ENCODE measurements around the gene ILDR2. TPM values are rescaled to one million over a fixed set of nuclear protein-coding genes. Genes with fewer than 3 reads are reported as not detected.

The ILDR2 gene
- total RNA-seq, 1 donor from 2014 or later = 7.8 TPM

DNA sequence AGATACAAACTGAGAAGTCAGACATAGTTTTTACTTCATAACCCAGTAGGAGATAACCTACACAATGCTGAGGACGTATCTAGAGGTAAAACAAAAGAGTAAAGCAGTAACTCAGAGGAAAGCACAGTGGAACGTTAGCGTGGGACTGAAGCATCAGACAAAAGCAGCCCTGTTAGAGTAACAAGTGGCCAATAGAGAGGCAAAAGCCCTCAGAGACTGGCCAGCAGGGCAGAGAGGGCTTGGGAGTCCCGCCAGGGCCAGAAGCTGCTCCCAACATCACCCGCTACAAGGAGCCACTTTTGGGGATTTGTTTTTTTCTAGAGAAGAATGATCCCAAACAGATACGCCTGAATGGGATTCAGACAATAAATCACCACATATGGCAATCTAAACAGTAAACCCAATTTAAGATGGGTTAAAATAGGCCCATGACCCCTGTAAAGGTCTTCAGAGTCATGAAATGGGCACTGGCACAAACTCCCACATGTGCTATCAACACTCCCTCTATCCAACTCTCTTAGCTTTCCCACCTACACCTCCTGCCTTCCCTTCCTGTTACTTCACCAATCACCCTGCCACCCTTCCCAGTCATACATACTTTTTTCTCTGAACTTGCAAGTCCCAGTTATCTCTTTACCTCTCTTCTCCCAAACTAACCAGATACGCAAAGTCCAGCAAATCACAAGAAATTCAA is 116.5 kb downstream of the ILDR2 start:
- Histone ChIP-seq H4K20me1 (ENCODE audit: insufficient read depth, low read length) (peaks cover 26% of the 10 kb centered on the region), H3K4me2 (ENCODE audit: low read length) (no peak overlapping the region), H3K4me1 (ENCODE audit: insufficient read depth, low read length) (no peaks in the 10 kb centered on the region), H3K9ac (ENCODE audit: low read length) (no peak overlapping the region), H3K27me3 (ENCODE audit: insufficient read depth, low read length) (no peaks in the 10 kb centered on the region), H3K27ac (ENCODE audit: low read depth, low read length) (no peak overlapping the region), H2AFZ (ENCODE audit: low read depth, low read length) (no peak overlapping the region), H3K36me3 (ENCODE audit: insufficient read depth, low read length) (peaks cover 37% of the 10 kb centered on the region), H3K4me3 (ENCODE audit: insufficient read depth, low read depth, low read length) (no peak overlapping the region), H3K9me3 (ENCODE audit: insufficient read depth, low read depth, low read length) (no peaks in the 10 kb centered on the region), H3K79me2 (ENCODE audit: insufficient read depth, low read length) (peaks cover 3% of the 10 kb centered on the region)
- TF ChIP-seq EZH2 (IDR thresholded peaks at IDR 0.05; ENCODE audit: insufficient read depth, low read length) = no peak
- TF ChIP-seq, protein P1, sequence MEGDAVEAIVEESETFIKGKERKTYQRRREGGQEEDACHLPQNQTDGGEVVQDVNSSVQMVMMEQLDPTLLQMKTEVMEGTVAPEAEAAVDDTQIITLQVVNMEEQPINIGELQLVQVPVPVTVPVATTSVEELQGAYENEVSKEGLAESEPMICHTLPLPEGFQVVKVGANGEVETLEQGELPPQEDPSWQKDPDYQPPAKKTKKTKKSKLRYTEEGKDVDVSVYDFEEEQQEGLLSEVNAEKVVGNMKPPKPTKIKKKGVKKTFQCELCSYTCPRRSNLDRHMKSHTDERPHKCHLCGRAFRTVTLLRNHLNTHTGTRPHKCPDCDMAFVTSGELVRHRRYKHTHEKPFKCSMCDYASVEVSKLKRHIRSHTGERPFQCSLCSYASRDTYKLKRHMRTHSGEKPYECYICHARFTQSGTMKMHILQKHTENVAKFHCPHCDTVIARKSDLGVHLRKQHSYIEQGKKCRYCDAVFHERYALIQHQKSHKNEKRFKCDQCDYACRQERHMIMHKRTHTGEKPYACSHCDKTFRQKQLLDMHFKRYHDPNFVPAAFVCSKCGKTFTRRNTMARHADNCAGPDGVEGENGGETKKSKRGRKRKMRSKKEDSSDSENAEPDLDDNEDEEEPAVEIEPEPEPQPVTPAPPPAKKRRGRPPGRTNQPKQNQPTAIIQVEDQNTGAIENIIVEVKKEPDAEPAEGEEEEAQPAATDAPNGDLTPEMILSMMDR (IDR thresholded peaks at IDR 0.05; ENCODE audit: insufficient read depth, low read depth, low read length) = no peak
- no peak for DNase-seq (ENCODE audit: low read depth)
- no peak overlapping the region for H3K4me3 Mint-ChIP-seq (ENCODE audit: unreplicated experiment)
- H3K36me3 Mint-ChIP-seq (ENCODE audit: low read depth, unreplicated experiment) = peaks cover 7% of the 10 kb centered on the region
- H3K27ac Mint-ChIP-seq (ENCODE audit: unreplicated experiment) = no peak overlapping the region
- H3K4me1 Mint-ChIP-seq (ENCODE audit: low read depth, unreplicated experiment) = peaks cover 6% of the 10 kb centered on the region
- no peak for FAIRE-seq
- H3K9me3 Mint-ChIP-seq (ENCODE audit: unreplicated experiment) = no peaks in the 10 kb centered on the region
- no peaks in the 10 kb centered on the region for H3K27me3 Mint-ChIP-seq (ENCODE audit: low read depth, unreplicated experiment)

Other genes starting within 250 kb of the ILDR2 start
- 41.6 and 44.2 TPM in 2 replicates for gene POGK, start 136.1 kb downstream of the ILDR2 start, total RNA-seq
- 9.3 and 9.9 TPM in 2 replicates for gene TADA1, start 99.3 kb downstream of the ILDR2 start, total RNA-seq
- 0.11 and 0.17 TPM in 2 replicates for gene MAEL, start 13.7 kb upstream of the ILDR2 start, total RNA-seq
- gene GPA33, start 114.8 kb upstream of the ILDR2 start, total RNA-seq = 0.99 and 1.2 TPM in 2 replicates
- gene STYXL2, start 118.5 kb upstream of the ILDR2 start, total RNA-seq = 0.82 and 0.99 TPM in 2 replicates
- gene POU2F1, start 245.3 kb upstream of the ILDR2 start, total RNA-seq = 21.5 and 21.7 TPM in 2 replicates